DND-41 (cell line): ENCODE results near the gene AGK.

ENCODE experiments used
- EZH2 ChIP-seq: IDR thresholded peaks from 3 replicates; pipeline ENCODE4 v1.6.1; 2012; ENCODE audit warnings: borderline replicate concordance, low read depth, mild to moderate bottlenecking, moderate library complexity, low read length, inconsistent platforms; ENCODE audit not compliant: severe bottlenecking
- TF ChIP-seq, protein P1 (sequence below): IDR thresholded peaks from 2 replicates; pipeline ENCODE4 v1.5.1; 2012; ENCODE audit warnings: borderline replicate concordance, low read length, moderate library complexity, mild to moderate bottlenecking; ENCODE audit not compliant: poor library complexity, severe bottlenecking; ENCODE audit errors: extremely low read depth

DNA sequence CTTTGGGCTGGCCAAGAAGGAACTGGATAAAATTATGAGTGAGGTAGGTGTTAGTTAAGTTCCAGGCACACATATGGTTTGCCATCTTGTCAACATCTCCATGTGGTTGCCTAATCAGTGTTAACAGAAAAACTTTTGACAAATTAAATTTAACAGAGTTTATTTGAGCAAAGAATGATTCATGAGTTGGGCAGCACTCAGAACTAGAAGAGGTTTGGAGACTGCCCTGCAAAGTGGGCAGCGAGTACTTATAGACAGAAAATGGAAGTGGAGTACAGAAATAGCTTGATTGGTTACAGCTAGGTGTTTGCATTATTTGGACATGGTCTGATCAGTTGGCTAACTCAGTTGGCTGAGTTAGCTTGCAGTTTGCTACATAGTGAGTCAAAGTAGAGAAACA, 37.5 kb upstream of the AGK start:
- TF ChIP-seq, protein P1, sequence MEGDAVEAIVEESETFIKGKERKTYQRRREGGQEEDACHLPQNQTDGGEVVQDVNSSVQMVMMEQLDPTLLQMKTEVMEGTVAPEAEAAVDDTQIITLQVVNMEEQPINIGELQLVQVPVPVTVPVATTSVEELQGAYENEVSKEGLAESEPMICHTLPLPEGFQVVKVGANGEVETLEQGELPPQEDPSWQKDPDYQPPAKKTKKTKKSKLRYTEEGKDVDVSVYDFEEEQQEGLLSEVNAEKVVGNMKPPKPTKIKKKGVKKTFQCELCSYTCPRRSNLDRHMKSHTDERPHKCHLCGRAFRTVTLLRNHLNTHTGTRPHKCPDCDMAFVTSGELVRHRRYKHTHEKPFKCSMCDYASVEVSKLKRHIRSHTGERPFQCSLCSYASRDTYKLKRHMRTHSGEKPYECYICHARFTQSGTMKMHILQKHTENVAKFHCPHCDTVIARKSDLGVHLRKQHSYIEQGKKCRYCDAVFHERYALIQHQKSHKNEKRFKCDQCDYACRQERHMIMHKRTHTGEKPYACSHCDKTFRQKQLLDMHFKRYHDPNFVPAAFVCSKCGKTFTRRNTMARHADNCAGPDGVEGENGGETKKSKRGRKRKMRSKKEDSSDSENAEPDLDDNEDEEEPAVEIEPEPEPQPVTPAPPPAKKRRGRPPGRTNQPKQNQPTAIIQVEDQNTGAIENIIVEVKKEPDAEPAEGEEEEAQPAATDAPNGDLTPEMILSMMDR = no peak
- no peak for TF ChIP-seq EZH2
